ENCODE measurements around the gene LRMDA. TPM values are rescaled to one million over a fixed set of nuclear protein-coding genes. Genes with fewer than 3 reads are reported as not detected.

Gene LRMDA
- total RNA-seq, 4 donors from 2014 or later, result 2.2 to 7.8 (median 4.5) TPM

DNA sequence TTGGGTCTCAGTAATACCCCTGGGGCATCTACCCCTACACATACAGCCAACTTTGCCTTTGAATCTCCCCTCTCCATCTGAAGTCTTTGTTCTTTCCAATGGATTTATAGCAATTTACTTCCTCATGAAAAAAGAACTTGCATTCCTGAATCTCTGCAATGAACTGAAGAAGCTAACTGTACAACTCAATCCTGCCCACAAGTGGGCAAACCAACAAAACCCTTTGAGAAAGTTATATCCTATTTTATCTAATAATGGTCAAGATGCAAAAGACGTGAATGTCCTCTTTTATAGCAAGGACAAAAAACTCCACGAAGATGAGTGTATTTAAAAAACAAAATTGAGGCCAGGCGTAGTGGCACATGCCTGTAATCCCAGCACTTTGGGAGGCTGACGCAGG, 991.3 kb downstream of the LRMDA start:
- no peak overlapping the region for H3K4me3 ChIP-seq
- H3K36me3 ChIP-seq, result no peaks in the 10 kb centered on the region
- DNase-seq, result no peak
- WGBS, 2 donors (ENCODE audit: low coverage in 1 of 2), result 80 to 85% methylated on average over 1 to 4 of the region's 4 CpGs
- H3K4me1 ChIP-seq, result peaks cover 0 to 17% (median 3%) of the 10 kb centered on the region in 4 donors
- H3K9me3 ChIP-seq, result no peaks in the 10 kb centered on the region
- intact Hi-C loops (cut with DNase I; ENCODE audit: low total_unique reads), result no loop called here
- H3K27ac ChIP-seq, result no peak overlapping the region
- TF ChIP-seq POLR2A (IDR thresholded peaks at IDR 0.05) (no peak), EP300 (IDR thresholded peaks at IDR 0.05; ENCODE audit: low read depth) (no peak), POLR2AphosphoS5 (IDR thresholded peaks at IDR 0.05) (no peak)
- TF ChIP-seq, protein P1, sequence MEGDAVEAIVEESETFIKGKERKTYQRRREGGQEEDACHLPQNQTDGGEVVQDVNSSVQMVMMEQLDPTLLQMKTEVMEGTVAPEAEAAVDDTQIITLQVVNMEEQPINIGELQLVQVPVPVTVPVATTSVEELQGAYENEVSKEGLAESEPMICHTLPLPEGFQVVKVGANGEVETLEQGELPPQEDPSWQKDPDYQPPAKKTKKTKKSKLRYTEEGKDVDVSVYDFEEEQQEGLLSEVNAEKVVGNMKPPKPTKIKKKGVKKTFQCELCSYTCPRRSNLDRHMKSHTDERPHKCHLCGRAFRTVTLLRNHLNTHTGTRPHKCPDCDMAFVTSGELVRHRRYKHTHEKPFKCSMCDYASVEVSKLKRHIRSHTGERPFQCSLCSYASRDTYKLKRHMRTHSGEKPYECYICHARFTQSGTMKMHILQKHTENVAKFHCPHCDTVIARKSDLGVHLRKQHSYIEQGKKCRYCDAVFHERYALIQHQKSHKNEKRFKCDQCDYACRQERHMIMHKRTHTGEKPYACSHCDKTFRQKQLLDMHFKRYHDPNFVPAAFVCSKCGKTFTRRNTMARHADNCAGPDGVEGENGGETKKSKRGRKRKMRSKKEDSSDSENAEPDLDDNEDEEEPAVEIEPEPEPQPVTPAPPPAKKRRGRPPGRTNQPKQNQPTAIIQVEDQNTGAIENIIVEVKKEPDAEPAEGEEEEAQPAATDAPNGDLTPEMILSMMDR (IDR thresholded peaks at IDR 0.05), result no peak
- no peaks in the 10 kb centered on the region for H3K27me3 ChIP-seq
- in situ Hi-C loops (cut with MboI; ENCODE audit: low pct_ligation_motif_present in 1 of 4, low pct_unique_long_range_greater_than_20kb in 1 of 4, low sequenced_read_pairs in 3 of 4), result no loop called here

DNA sequence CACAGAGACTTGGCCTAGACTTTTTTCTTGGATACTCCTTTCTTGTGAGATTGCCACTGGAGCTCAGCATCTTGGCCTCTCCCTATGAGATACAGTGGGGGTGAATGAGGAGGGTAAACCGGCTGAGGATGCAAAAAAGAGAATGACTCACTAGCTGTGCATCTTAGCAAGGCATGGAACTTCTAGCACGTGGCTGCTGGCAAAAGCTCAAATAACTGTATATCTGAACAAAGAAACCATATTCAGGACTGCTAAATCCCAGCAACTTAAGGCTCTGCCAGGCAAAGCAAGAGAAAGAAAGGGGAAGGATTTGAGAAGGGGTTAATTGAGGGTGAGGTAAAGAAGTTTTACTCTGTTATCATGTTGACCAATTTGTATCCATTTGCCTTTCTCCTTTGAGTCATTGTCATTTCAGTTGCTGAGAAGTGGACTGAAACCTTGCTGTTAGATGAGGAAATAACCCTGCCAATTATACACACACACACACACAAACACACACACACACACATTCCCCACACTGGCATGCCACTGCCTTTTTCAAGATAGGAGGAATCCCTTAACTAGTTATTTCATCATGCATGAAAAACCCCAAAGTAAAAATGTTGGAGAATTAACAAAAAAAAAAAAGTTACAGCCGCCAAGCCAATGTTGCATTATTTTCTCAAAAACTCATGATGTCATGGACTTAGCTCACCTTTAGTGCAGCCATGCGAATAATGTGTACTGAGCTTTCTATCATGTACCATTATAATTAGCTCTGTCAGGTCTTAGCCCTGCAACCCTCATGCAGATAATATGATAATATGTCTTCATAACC, 997.3 kb downstream of the LRMDA start:
- peak overlapping the region; percentile 40 to 83 (median 68) for H3K27ac ChIP-seq
- in situ Hi-C loops (cut with MboI; ENCODE audit: low pct_ligation_motif_present in 1 of 4, low pct_unique_long_range_greater_than_20kb in 1 of 4, low sequenced_read_pairs in 3 of 4), result no loop called here
- WGBS, 2 donors (ENCODE audit: low coverage in 1 of 2), result 66 to 76% methylated on average over 4 of the region's 4 CpGs
- no peak for DNase-seq
- TF ChIP-seq EP300 (IDR thresholded peaks at IDR 0.05; ENCODE audit: low read depth), result no peak
- TF ChIP-seq, protein P1 (IDR thresholded peaks at IDR 0.05), result no peak
- TF ChIP-seq POLR2AphosphoS5 (IDR thresholded peaks at IDR 0.05), result no peak
- no peak for TF ChIP-seq POLR2A (IDR thresholded peaks at IDR 0.05)
- H3K9me3 ChIP-seq, result no peaks in the 10 kb centered on the region
- peaks cover 3 to 24% (median 12%) of the 10 kb centered on the region in 4 donors for H3K4me1 ChIP-seq
- H3K27me3 ChIP-seq, result no peaks in the 10 kb centered on the region
- intact Hi-C loops (cut with DNase I; ENCODE audit: low total_unique reads), result no loop called here
- H3K36me3 ChIP-seq, result no peaks in the 10 kb centered on the region
- no peak overlapping the region for H3K4me3 ChIP-seq

DNA sequence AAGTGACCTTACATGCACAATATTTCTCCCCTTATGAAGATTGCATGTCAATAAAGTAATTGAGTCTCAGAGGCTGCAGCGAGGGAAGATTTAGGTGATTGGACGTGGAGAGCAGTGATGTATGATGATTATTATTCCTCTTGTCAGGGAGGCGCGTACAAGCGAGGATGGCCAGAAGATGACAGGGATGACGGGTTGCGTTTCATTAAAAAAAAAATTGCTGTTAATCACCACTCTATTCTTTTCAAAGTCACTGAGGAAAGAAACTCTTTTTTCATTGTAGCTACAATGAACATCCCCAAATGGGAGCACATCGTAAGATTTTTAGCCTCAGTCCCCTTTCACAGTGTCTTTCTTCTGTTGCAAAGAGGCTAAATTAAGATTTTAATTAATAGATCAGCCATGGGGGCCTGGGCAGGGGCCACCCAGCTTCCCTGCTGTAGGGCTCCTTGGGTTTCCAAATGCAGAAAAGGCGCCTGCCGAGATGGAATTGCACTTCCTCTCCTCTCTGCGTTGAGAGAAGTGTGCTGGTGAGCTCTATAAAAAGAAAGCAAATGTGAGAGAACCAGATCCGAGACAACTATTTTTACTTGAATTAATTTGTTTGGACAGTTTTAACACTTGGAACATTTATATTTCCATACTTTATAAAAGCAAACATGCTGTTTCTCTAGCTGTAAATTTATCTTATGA, 998.1 kb downstream of the LRMDA start:
- in situ Hi-C loops (cut with MboI; ENCODE audit: low pct_ligation_motif_present in 1 of 4, low pct_unique_long_range_greater_than_20kb in 1 of 4, low sequenced_read_pairs in 3 of 4), result no loop called here
- H3K4me1 ChIP-seq, result peaks cover 3 to 24% (median 12%) of the 10 kb centered on the region in 4 donors
- WGBS, 2 donors (ENCODE audit: low coverage in 1 of 2), result 64 to 66% methylated on average over 10 to 12 of the region's 12 CpGs
- no peaks in the 10 kb centered on the region for H3K27me3 ChIP-seq
- no peaks in the 10 kb centered on the region for H3K9me3 ChIP-seq
- H3K4me3 ChIP-seq, result no peak overlapping the region
- H3K36me3 ChIP-seq, result no peaks in the 10 kb centered on the region
- no peak for DNase-seq
- peak overlapping the region; percentile 40 to 83 (median 68) for H3K27ac ChIP-seq
- intact Hi-C loops (cut with DNase I; ENCODE audit: low total_unique reads), result no loop called here
- no peak for TF ChIP-seq POLR2A (IDR thresholded peaks at IDR 0.05)
- peak in 1 of 3 donors; percentile 17 for TF ChIP-seq POLR2AphosphoS5 (IDR thresholded peaks at IDR 0.05)

DNA sequence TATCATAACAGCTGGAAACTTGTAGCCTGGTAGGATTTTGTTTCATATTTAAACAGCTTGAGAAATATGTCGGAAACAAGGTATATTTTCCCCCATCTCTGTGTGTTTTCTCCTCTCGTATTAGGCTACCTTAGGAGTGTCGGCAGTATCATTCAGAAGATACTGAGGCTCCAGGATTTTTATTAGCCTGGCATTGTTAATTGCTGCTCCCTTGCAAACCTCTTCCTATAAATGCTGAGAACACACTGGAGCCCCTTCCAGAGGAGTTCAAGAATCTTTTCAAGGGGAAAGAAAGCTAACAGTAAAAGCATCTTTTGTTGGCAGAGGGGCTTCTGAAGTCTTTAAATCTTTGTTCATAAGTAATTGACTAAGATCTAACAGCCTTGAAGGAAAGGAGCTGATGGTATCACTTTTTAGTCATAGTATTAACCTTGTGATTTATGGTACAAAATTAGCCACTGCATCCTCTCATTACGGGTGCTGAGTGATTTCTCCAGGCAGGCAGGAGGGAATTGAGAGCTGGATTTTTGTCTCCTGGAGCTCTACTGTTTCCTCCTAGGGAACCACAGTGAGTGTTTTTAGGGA, 998.7 kb downstream of the LRMDA start:
- WGBS, 2 donors (ENCODE audit: low coverage in 1 of 2), result 32 to 49% methylated on average over 4 of the region's 4 CpGs
- H3K4me1 ChIP-seq, result peaks cover 3 to 24% (median 12%) of the 10 kb centered on the region in 4 donors

More for the DNA sequence above, 998.7 kb downstream of the LRMDA start:
- in situ Hi-C loops (cut with MboI; ENCODE audit: low pct_ligation_motif_present in 1 of 4, low pct_unique_long_range_greater_than_20kb in 1 of 4, low sequenced_read_pairs in 3 of 4) (no loop called here), intact Hi-C loops (cut with DNase I; ENCODE audit: low total_unique reads) (no loop called here)
- Histone ChIP-seq H3K9me3 (no peaks in the 10 kb centered on the region), H3K4me3 (no peak overlapping the region), H3K27ac (peak overlapping the region; percentile 40 to 83 (median 68)), H3K36me3 (no peaks in the 10 kb centered on the region), H3K27me3 (no peaks in the 10 kb centered on the region)
- DNase-seq, result no peak
- TF ChIP-seq EP300 (IDR thresholded peaks at IDR 0.05; ENCODE audit: low read depth), result no peak

Measured in transverse colon (tissue), 4 donors.